GM19023 (cell line): ENCODE data around the gene EXOSC7.
A peak's percentile ranks its signal among the peaks of the same experiment; 100 is the strongest.

ENCODE experiments used
- ATAC-seq: cut with Tn5 transposase; IDR thresholded peaks from one replicate; pipeline ENCODE4 v1.9.1; 2021; ENCODE audit warnings: mild to moderate bottlenecking, moderate library complexity; ENCODE audit not compliant: unreplicated experiment

Gene EXOSC7

GRCh38 chr3:45021524-45022297 lies 45.7 kb downstream of the EXOSC7 start:
- ATAC-seq: no peak

- ATAC-seq: no peak
Measured at GRCh38 chr3:45023675-45024074, 47.6 kb downstream of the EXOSC7 start.

- ATAC-seq: no peak
Measured at GRCh38 chr3:45024542-45025255, 48.7 kb downstream of the EXOSC7 start.

- no peak for ATAC-seq
Measured at GRCh38 chr3:45026038-45026437, 50.0 kb downstream of the EXOSC7 start, which contains the start of gene CLEC3B. CLEC3B (plus strand) TSS chr3:45026303; CDS start chr3:45026363, 60 bp downstream.

- no peak for ATAC-seq
Measured at GRCh38 chr3:45026957-45027356, 50.9 kb downstream of the EXOSC7 start.

GRCh38 chr3:45027441-45027840 lies 51.4 kb downstream of the EXOSC7 start:
- ATAC-seq: no peak

GRCh38 chr3:45029216-45029615 lies 53.2 kb downstream of the EXOSC7 start:
- no peak for ATAC-seq

- no peak for ATAC-seq
Measured at GRCh38 chr3:45029661-45030060, 53.6 kb downstream of the EXOSC7 start.

GRCh38 chr3:45031531-45031930 lies 55.5 kb downstream of the EXOSC7 start:
- no peak for ATAC-seq

- ATAC-seq: no peak
Measured at GRCh38 chr3:45032113-45032512, 56.1 kb downstream of the EXOSC7 start.

GRCh38 chr3:45033791-45034190 lies 57.7 kb downstream of the EXOSC7 start:
- no peak for ATAC-seq

GRCh38 chr3:45034612-45035252 lies 58.7 kb downstream of the EXOSC7 start:
- ATAC-seq: no peak

- ATAC-seq: no peak
Measured at GRCh38 chr3:45035441-45036301, 59.6 kb downstream of the EXOSC7 start.

- peak; percentile 73 for ATAC-seq
Measured at GRCh38 chr3:45037720-45038455, 61.8 kb downstream of the EXOSC7 start.

GRCh38 chr3:45041666-45042065 lies 65.6 kb downstream of the EXOSC7 start:
- ATAC-seq: no peak

GRCh38 chr3:45042162-45042561 lies 66.1 kb downstream of the EXOSC7 start:
- ATAC-seq: no peak

GRCh38 chr3:45043728-45044299 lies 67.8 kb downstream of the EXOSC7 start:
- ATAC-seq: no peak

- ATAC-seq: no peak
Measured at GRCh38 chr3:45048244-45048643, 72.2 kb downstream of the EXOSC7 start.

GRCh38 chr3:45049807-45050206 lies 73.8 kb downstream of the EXOSC7 start:
- no peak for ATAC-seq

- no peak for ATAC-seq
Measured at GRCh38 chr3:45051685-45052084, 75.6 kb downstream of the EXOSC7 start.
